CD14-positive monocyte (primary cell): ENCODE data around the gene INPP1. TPM values are rescaled to one million over a fixed set of nuclear protein-coding genes. Genes with fewer than 3 reads are reported as not detected.

ENCODE experiments used
- DNase-seq, 3 donors: peaks; one replicate each; pipeline ENCODE4 v3.0.0-alpha.2; 2011 to 2022
- H2AFZ ChIP-seq: 2 replicates; pipeline ENCODE4 v1.6.0; 2012; ENCODE audit warnings: mild to moderate bottlenecking, low read depth, low read length, inconsistent platforms; ENCODE audit not compliant: insufficient read depth, poor library complexity, severe bottlenecking
- H3K27ac ChIP-seq, 2 donors: 1 replicate in 1 of 2; 2 replicates in 1 of 2; pipeline ENCODE4 v1.5.1; 2012 to 2013; ENCODE audit warnings: low read length in 2 of 2, control low read depth in 1 of 2, inconsistent platforms in 1 of 2, low read depth in 1 of 2, mild to moderate bottlenecking in 1 of 2
- H3K27me3 ChIP-seq, 2 donors: one replicate each; pipeline versions ENCODE4 v1.6.0 to v1.6.1; 2011 to 2013; ENCODE audit warnings: low read length in 2 of 2; ENCODE audit not compliant: control insufficient read depth in 2 of 2, insufficient read depth in 2 of 2
- H3K36me3 ChIP-seq, 2 donors: replicated peaks in 1 of 2; 1 replicate in 1 of 2; 2 replicates in 1 of 2; pipeline versions ENCODE4 v1.5.1 to v1.6.1; 2012 to 2013; ENCODE audit warnings: low read length in 2 of 2, control low read depth in 1 of 2, inconsistent platforms in 1 of 2, mild to moderate bottlenecking in 1 of 2; ENCODE audit not compliant: insufficient read depth in 2 of 2, control insufficient read depth in 1 of 2
- H3K4me1 ChIP-seq, 2 donors: 1 replicate in 1 of 2; 2 replicates in 1 of 2; pipeline versions ENCODE4 v1.5.1 to v1.6.1; 2012 to 2013; ENCODE audit warnings: low read length in 2 of 2, control low read depth in 1 of 2, inconsistent platforms in 1 of 2, mild to moderate bottlenecking in 1 of 2, moderate library complexity in 1 of 2; ENCODE audit not compliant: insufficient read depth in 2 of 2, control insufficient read depth in 1 of 2
- H3K4me2 ChIP-seq: replicated peaks from 2 replicates; pipeline ENCODE3; 2012; ENCODE audit warnings: low read length, moderate library complexity, mild to moderate bottlenecking; ENCODE audit not compliant: poor library complexity, severe bottlenecking; ENCODE audit errors: extremely low read depth
- H3K4me3 ChIP-seq, 3 experiments: fragments of 200-600 bp in 1 of 3; sonication (generic) in 1 of 3; replicated peaks in 1 of 3; 1 replicate in 2 of 3; 2 replicates in 1 of 3; pipeline ENCODE4 v1.5.1; 2011 to 2013; ENCODE audit warnings: low read length in 3 of 3, mild to moderate bottlenecking in 3 of 3, control low read depth in 2 of 3, low read depth in 2 of 3, inconsistent platforms in 1 of 3, moderate library complexity in 1 of 3
- H3K79me2 ChIP-seq: 2 replicates; pipeline ENCODE4 v1.6.0; 2012; ENCODE audit warnings: mild to moderate bottlenecking, control low read depth, inconsistent platforms, low read length, moderate library complexity; ENCODE audit not compliant: insufficient read depth
- H3K9ac ChIP-seq: 2 replicates; pipeline ENCODE4 v1.6.0; 2017; ENCODE audit warnings: low read length, mild to moderate bottlenecking; ENCODE audit not compliant: insufficient read depth, poor library complexity, severe bottlenecking
- H3K9me3 ChIP-seq, 2 donors: replicated peaks in 1 of 2; 1 replicate in 1 of 2; 2 replicates in 1 of 2; pipeline versions ENCODE4 v1.5.1 to v1.6.1; 2012 to 2013; ENCODE audit warnings: low read length in 2 of 2, control low read depth in 1 of 2; ENCODE audit not compliant: control insufficient read depth in 1 of 2, insufficient read depth in 1 of 2
- H4K20me1 ChIP-seq: 2 replicates; pipeline ENCODE4 v1.6.0; 2012; ENCODE audit warnings: mild to moderate bottlenecking, low read length, control low read depth, moderate library complexity; ENCODE audit not compliant: insufficient read depth
- H3K27ac Mint-ChIP-seq, 7 donors: one replicate each; pipeline ENCODE4 v1.8.0; 2020; ENCODE audit warnings: mild to moderate bottlenecking in 7 of 7, mixed read lengths in 7 of 7, moderate library complexity in 6 of 7, inconsistent platforms in 2 of 7
- H3K27me3 Mint-ChIP-seq, 3 donors: one replicate each; pipeline ENCODE4 v1.8.0; 2021 to 2022; ENCODE audit warnings: low read depth in 3 of 3, mild to moderate bottlenecking in 3 of 3, mixed read lengths in 3 of 3, moderate library complexity in 3 of 3, inconsistent platforms in 1 of 3
- H3K36me3 Mint-ChIP-seq, 2 donors: one replicate each; pipeline ENCODE4 v1.8.0; 2020; ENCODE audit warnings: mixed read lengths in 2 of 2, inconsistent platforms in 1 of 2, mild to moderate bottlenecking in 1 of 2
- H3K4me1 Mint-ChIP-seq: one replicate; pipeline ENCODE4 v1.8.0; 2020; ENCODE audit warnings: mild to moderate bottlenecking, mixed read lengths
- H3K4me3 Mint-ChIP-seq, 2 donors: one replicate each; pipeline ENCODE4 v1.8.0; 2020; ENCODE audit warnings: mild to moderate bottlenecking in 2 of 2, mixed read lengths in 2 of 2, moderate library complexity in 1 of 2
- H3K9me3 Mint-ChIP-seq, 7 donors: one replicate each; pipeline ENCODE4 v1.8.0; 2020 to 2022; ENCODE audit warnings: mixed read lengths in 7 of 7, mild to moderate bottlenecking in 6 of 7, moderate library complexity in 6 of 7, inconsistent platforms in 2 of 7
- CTCF ChIP-seq: fragments of 200-600 bp; IDR thresholded peaks from one replicate; pipeline ENCODE4 v1.8.0; 2022; ENCODE audit warnings: antibody characterized with exemption, mild to moderate bottlenecking
- WGBS: methylation state at CpG from one replicate; pipeline ENCODE4 v1.1.5; 2013; ENCODE audit warnings: missing lambda C conversion rate; ENCODE audit not compliant: insufficient coverage; 5-methylcytosine and 5-hydroxymethylcytosine counted together
- intact Hi-C, 2 donors: fragments of 100-400 bp; cut with micrococcal nuclease; formaldehyde crosslinking; loops; one replicate each; pipeline versions ENCODE4 v1.15.0 to v1.15.1; 2023
- polyA plus RNA-seq, 3 donors: library from polyadenylated mRNA; depleted of rRNA in 1 of 3; unstranded in 2 of 3; stranded (reverse) in 1 of 3; fragments of 300-500 nt in 2 of 3; fragments of >200 nt in 1 of 3; fragmentation: Illumina TruSeq in 2 of 3; gene quantifications; 1 replicate in 2 of 3; 2 replicates in 1 of 3; pipeline ENCODE4 v1.2.3, GENCODE V29; 2012 to 2021

The INPP1 gene
- polyA plus RNA-seq, 3 donors = 8.9 to 17.8 (median 13.3) TPM

DNA sequence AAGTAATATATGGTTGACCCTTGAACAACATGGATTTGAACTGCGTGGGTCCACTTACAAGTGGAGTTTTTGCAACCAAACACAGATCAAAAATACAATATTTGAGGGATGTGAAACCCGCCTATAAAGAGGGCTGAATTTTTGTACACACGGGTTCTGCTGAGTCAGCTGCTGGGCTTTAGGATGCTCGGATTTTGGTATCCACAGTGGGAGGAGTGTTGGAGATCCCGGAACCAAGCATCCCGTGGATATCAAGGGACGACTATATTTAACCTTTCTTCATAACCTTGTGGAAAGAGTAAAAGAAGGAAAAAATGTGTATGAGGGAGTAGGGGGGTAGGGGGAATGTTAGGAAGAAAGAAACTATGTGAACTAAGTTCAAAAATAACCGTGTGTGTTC, 10.0 kb upstream of the INPP1 start:
- no peaks in the 10 kb centered on the region for H3K4me1 ChIP-seq
- H2AFZ ChIP-seq = no peak overlapping the region
- no peaks in the 10 kb centered on the region for H3K9me3 ChIP-seq
- no peak overlapping the region for H3K9ac ChIP-seq
- H3K36me3 Mint-ChIP-seq = no peaks in the 10 kb centered on the region
- H3K4me2 ChIP-seq = no peak overlapping the region
- no peak overlapping the region for H3K4me3 Mint-ChIP-seq
- intact Hi-C loops = no loop called here
- H3K4me3 ChIP-seq = no peak overlapping the region
- no peak for TF ChIP-seq CTCF
- H3K79me2 ChIP-seq = no peaks in the 10 kb centered on the region
- peaks cover 0 to 1% (median 0%) of the 10 kb centered on the region in 3 donors for H3K27me3 Mint-ChIP-seq
- DNase-seq = no peak
- H3K27ac ChIP-seq = no peak overlapping the region
- no peak overlapping the region for H3K27ac Mint-ChIP-seq
- no peaks in the 10 kb centered on the region for H3K27me3 ChIP-seq
- no peaks in the 10 kb centered on the region for H3K36me3 ChIP-seq
- WGBS = no CpG with 5 or more reads among the region's 8 CpGs
- H3K9me3 Mint-ChIP-seq = no peaks in the 10 kb centered on the region
- H4K20me1 ChIP-seq = no peaks in the 10 kb centered on the region
- H3K4me1 Mint-ChIP-seq = peaks cover 2% of the 10 kb centered on the region

- no peaks in the 10 kb centered on the region for H3K9me3 ChIP-seq
- H2AFZ ChIP-seq = no peak overlapping the region
- intact Hi-C loops = no loop called here
- H4K20me1 ChIP-seq = no peaks in the 10 kb centered on the region
- no peak for TF ChIP-seq CTCF
- H3K27ac Mint-ChIP-seq = no peak overlapping the region
- peaks cover 0 to 1% (median 0%) of the 10 kb centered on the region in 3 donors for H3K27me3 Mint-ChIP-seq
- no peak overlapping the region for H3K9ac ChIP-seq
- H3K9me3 Mint-ChIP-seq = no peaks in the 10 kb centered on the region
- H3K4me3 Mint-ChIP-seq = no peak overlapping the region
- no peaks in the 10 kb centered on the region for H3K36me3 ChIP-seq
- no peak overlapping the region for H3K4me2 ChIP-seq
- H3K4me1 Mint-ChIP-seq = peaks cover 2% of the 10 kb centered on the region
- DNase-seq = no peak
- H3K36me3 Mint-ChIP-seq = no peaks in the 10 kb centered on the region
- WGBS = no CpG with 5 or more reads among the region's 2 CpGs
- H3K4me3 ChIP-seq = no peak overlapping the region
- no peak overlapping the region for H3K27ac ChIP-seq
- H3K27me3 ChIP-seq = no peaks in the 10 kb centered on the region
- no peaks in the 10 kb centered on the region for H3K79me2 ChIP-seq
- no peaks in the 10 kb centered on the region for H3K4me1 ChIP-seq
These were observed 9.5 kb upstream of the INPP1 start for GRCh38 chr2:190333928-190334327.
